ENCODE data around the gene SLC25A17.
"Not testable (repeated sequence)": the region's sequence is repeated elsewhere in the genome, so short reads cannot be mapped to it uniquely, and the experiment has no call there.

The SLC25A17 gene

DNA sequence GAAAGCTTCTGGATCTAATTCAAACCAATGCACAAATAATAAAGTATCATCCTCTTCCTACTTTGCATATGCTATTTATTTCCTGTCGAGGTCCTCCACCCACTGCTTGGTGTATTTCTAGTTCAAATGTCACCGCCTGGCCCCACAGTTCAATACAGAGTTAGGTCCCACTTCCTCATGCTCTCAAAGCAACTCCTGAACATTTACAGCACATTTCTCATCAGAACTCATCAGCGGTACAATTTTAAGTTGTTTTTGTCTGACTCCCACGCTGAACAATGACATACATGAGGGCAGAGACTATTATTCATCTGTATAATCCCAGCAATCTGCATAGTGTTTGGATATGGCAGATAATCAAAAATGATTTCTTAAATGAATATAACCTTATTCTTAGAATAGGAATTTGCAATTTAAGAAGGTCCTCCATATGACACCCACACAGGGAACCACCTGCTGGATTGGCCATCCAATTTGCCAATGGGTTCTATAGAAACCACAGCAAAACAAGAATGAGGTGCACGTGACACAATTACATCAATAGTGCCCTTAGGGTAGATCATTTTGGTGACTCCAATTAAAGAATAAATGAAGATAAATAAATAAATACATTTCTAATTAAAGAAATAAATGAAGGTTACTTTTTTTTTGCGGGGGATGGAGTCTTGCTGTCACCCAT is 54.2 kb downstream of the SLC25A17 start:
- H3K27ac ChIP-seq (ENCODE audit: insufficient read depth, low read length, poor library complexity, severe bottlenecking): peak overlapping the region; percentile 44
- no peaks in the 10 kb centered on the region for H3K27me3 ChIP-seq (replicated peaks; ENCODE audit: control insufficient read depth, insufficient read depth, low read length, poor library complexity, severe bottlenecking)
- no peak for DNase-seq
- H3K9me3 ChIP-seq (ENCODE audit: control insufficient read depth, low read length): no peaks in the 10 kb centered on the region
- H3K36me3 ChIP-seq (ENCODE audit: control insufficient read depth, insufficient read depth, low read length): peaks cover 4% of the 10 kb centered on the region
- H3K4me3 ChIP-seq (ENCODE audit: insufficient read depth, low read depth, low read length, poor library complexity, severe bottlenecking): no peak overlapping the region
- peaks cover 10% of the 10 kb centered on the region for H3K4me1 ChIP-seq (ENCODE audit: control insufficient read depth, insufficient read depth, low read length, poor library complexity, severe bottlenecking)

DNA sequence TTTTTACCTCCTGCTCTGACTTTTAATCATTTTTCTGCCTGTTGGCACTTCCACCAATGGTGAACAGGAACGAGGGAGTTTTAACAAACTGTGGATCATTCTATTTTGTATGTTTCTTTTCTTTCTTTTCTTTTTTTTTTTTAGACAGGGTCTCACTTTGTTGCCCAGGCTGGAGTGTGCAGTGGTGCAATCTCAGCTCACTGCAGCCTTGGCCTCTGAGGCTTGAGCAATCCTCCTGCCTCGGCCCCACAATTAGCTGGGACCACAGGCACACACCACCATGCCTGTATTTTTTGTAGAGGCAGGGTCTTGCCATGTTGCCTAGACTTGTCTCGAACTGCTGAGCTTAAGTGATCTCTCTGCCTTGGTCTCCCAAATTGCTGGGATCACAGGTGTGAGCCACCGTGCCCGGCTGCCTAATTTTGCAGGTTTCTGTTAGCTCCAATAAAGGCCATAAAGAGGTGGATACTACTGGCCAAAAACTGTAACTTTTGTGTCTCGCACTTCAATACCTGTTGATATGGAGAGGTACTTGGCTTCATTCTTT is 59.8 kb downstream of the SLC25A17 start:
- Histone ChIP-seq H3K9me3 (ENCODE audit: control insufficient read depth, low read length) (no peaks in the 10 kb centered on the region), H3K27me3 (replicated peaks; ENCODE audit: control insufficient read depth, insufficient read depth, low read length, poor library complexity, severe bottlenecking) (no peaks in the 10 kb centered on the region), H3K27ac (ENCODE audit: insufficient read depth, low read length, poor library complexity, severe bottlenecking) (no peak overlapping the region), H3K4me1 (ENCODE audit: control insufficient read depth, insufficient read depth, low read length, poor library complexity, severe bottlenecking) (peaks cover 2% of the 10 kb centered on the region), H3K36me3 (ENCODE audit: control insufficient read depth, insufficient read depth, low read length) (no peaks in the 10 kb centered on the region), H3K4me3 (ENCODE audit: insufficient read depth, low read depth, low read length, poor library complexity, severe bottlenecking) (no peak overlapping the region)
- DNase-seq: no peak

DNA sequence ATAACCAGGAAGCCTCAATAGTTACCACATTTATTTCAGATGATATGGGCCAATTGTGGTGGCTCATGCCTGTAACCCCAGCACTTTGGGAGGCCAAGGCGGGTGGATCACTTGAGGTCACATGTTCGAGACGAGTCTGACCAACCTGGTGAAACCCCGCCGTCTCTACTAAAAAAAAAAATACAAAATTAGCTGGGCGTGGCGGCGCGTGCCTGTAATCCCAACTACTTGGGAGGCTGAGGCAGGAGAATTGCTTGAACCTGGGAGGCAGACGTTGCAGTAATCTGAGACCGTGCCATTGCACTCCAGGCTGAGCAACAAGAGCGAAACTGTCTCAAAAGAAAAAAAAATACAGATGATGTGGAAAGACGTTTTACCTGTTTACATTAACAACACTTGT is 60.3 kb downstream of the SLC25A17 start:
- H3K4me3 ChIP-seq (ENCODE audit: insufficient read depth, low read depth, low read length, poor library complexity, severe bottlenecking); H3K9me3 ChIP-seq (ENCODE audit: control insufficient read depth, low read length); H3K27ac ChIP-seq (ENCODE audit: insufficient read depth, low read length, poor library complexity, severe bottlenecking); H3K4me1 ChIP-seq (ENCODE audit: control insufficient read depth, insufficient read depth, low read length, poor library complexity, severe bottlenecking); DNase-seq; H3K36me3 ChIP-seq (ENCODE audit: control insufficient read depth, insufficient read depth, low read length); H3K27me3 ChIP-seq (replicated peaks; ENCODE audit: control insufficient read depth, insufficient read depth, low read length, poor library complexity, severe bottlenecking): not testable (repeated sequence)

DNA sequence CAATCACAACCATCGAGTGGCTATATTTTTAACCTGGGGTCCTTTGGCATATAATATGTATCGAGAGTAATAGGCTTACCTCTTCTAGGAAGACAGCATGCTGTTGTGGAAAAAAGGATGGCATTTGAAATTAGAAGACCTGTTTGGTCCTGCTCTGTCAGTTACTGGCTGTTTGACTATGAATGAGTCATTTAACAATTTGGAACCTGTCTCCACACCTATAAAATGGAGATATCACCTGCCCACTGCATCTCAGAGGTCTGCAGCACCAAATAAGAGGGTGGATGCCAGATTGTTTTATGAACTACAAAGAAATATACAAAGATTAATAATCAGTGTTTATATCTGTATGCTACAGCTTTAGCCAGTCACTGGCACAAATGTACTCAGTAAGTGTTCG is 60.8 kb downstream of the SLC25A17 start:
- Histone ChIP-seq H3K4me3 (ENCODE audit: insufficient read depth, low read depth, low read length, poor library complexity, severe bottlenecking) (no peak overlapping the region), H3K27ac (ENCODE audit: insufficient read depth, low read length, poor library complexity, severe bottlenecking) (no peak overlapping the region)

DNA sequence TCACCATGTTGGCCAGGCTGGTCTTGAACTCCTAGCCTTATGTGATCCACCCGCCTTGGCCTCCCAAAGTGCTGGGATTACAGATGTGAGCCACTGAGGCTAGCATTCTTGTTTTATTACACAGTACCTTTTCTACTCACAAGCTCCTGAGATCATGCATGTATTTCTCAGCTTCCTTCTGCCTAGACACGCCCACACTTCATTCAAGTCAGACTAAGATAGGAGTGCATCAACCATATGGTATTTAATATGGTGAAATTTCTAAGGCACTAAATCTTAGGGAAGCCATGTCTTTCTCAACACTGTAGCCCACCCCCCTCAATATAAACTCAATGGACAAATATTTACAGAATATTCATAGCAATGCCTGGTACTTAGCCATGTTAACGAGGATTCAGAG is 62.1 kb downstream of the SLC25A17 start:
- DNase-seq: no peak
- H3K4me1 ChIP-seq (ENCODE audit: control insufficient read depth, insufficient read depth, low read length, poor library complexity, severe bottlenecking): no peaks in the 10 kb centered on the region
- no peak overlapping the region for H3K27ac ChIP-seq (ENCODE audit: insufficient read depth, low read length, poor library complexity, severe bottlenecking)
- H3K4me3 ChIP-seq (ENCODE audit: insufficient read depth, low read depth, low read length, poor library complexity, severe bottlenecking): no peak overlapping the region
- no peaks in the 10 kb centered on the region for H3K36me3 ChIP-seq (ENCODE audit: control insufficient read depth, insufficient read depth, low read length)
- no peaks in the 10 kb centered on the region for H3K27me3 ChIP-seq (replicated peaks; ENCODE audit: control insufficient read depth, insufficient read depth, low read length, poor library complexity, severe bottlenecking)
- no peaks in the 10 kb centered on the region for H3K9me3 ChIP-seq (ENCODE audit: control insufficient read depth, low read length)

More for the DNA sequence above, 60.8 kb downstream of the SLC25A17 start:
- H3K36me3 ChIP-seq (ENCODE audit: control insufficient read depth, insufficient read depth, low read length): no peaks in the 10 kb centered on the region
- DNase-seq: no peak
- no peaks in the 10 kb centered on the region for H3K27me3 ChIP-seq (replicated peaks; ENCODE audit: control insufficient read depth, insufficient read depth, low read length, poor library complexity, severe bottlenecking)
- H3K4me1 ChIP-seq (ENCODE audit: control insufficient read depth, insufficient read depth, low read length, poor library complexity, severe bottlenecking): no peaks in the 10 kb centered on the region
- H3K9me3 ChIP-seq (ENCODE audit: control insufficient read depth, low read length): no peaks in the 10 kb centered on the region

DNA sequence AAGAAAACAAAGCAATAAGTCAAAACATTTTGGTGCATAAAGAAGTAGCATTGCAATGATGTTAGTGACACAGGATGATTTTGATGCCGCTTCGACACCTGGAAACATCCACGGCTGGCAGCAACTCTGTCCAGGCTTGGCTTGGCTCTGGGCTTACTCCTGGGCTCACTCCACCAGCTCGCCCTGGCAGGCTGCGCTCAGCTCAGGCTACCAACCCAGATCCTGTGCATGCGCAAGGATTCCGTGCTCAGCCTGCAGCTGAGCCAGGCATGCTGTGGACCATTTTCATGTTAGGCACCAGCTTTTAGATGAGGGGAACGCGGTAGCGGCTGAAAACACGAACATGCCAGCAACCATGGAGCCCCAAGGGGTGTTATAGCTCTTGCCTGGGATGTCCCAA is 66.0 kb downstream of the SLC25A17 start:
- Histone ChIP-seq H3K27ac (ENCODE audit: insufficient read depth, low read length, poor library complexity, severe bottlenecking) (no peak overlapping the region), H3K36me3 (ENCODE audit: control insufficient read depth, insufficient read depth, low read length) (no peaks in the 10 kb centered on the region), H3K27me3 (replicated peaks; ENCODE audit: control insufficient read depth, insufficient read depth, low read length, poor library complexity, severe bottlenecking) (no peaks in the 10 kb centered on the region), H3K9me3 (ENCODE audit: control insufficient read depth, low read length) (no peaks in the 10 kb centered on the region), H3K4me1 (ENCODE audit: control insufficient read depth, insufficient read depth, low read length, poor library complexity, severe bottlenecking) (no peaks in the 10 kb centered on the region), H3K4me3 (ENCODE audit: insufficient read depth, low read depth, low read length, poor library complexity, severe bottlenecking) (no peak overlapping the region)
- no peak for DNase-seq

DNA sequence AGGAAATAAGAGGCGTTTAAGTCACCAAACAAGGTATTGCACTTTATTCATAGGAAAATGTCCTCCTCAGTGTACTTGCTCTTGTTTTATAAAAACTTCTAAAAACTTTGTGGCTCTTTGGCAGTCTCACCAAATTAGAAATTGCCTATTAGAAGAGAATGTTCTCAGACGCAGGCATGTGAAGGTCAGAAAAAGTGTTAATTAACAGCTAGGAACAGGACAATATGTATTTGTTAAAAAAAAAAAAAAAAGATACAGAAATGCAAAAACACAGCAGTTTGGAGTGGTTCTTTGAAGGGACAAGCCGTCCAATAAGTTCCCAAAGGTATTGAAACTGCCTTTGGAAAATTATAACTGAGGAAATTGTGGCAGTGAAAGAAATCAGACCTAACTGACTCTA is 67.9 kb downstream of the SLC25A17 start:
- no peaks in the 10 kb centered on the region for H3K27me3 ChIP-seq (replicated peaks; ENCODE audit: control insufficient read depth, insufficient read depth, low read length, poor library complexity, severe bottlenecking)
- no peaks in the 10 kb centered on the region for H3K36me3 ChIP-seq (ENCODE audit: control insufficient read depth, insufficient read depth, low read length)
- DNase-seq: no peak
- H3K4me1 ChIP-seq (ENCODE audit: control insufficient read depth, insufficient read depth, low read length, poor library complexity, severe bottlenecking): no peaks in the 10 kb centered on the region
- H3K4me3 ChIP-seq (ENCODE audit: insufficient read depth, low read depth, low read length, poor library complexity, severe bottlenecking): no peak overlapping the region
- no peaks in the 10 kb centered on the region for H3K9me3 ChIP-seq (ENCODE audit: control insufficient read depth, low read length)
- no peak overlapping the region for H3K27ac ChIP-seq (ENCODE audit: insufficient read depth, low read length, poor library complexity, severe bottlenecking)

DNA sequence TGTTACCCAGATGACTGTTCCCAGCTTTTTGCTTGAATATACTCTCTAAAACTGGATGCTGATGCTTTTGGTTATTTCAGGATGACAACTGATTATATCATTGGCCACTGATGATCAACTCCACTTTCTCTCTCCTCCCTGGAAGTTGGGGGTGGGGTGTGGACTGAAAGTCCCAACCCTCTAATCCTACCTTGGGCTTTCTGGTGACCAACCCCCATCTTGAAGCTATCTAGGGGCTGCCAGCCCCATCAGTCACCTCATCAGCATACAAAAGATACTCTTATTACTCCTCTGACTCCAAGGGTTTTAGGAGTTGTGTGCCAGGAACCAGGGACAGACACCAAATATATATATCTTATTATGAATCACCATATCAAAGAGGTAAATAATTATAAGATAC is 69.3 kb downstream of the SLC25A17 start:
- DNase-seq: no peak
- Histone ChIP-seq H3K4me3 (ENCODE audit: insufficient read depth, low read depth, low read length, poor library complexity, severe bottlenecking) (no peak overlapping the region), H3K27me3 (replicated peaks; ENCODE audit: control insufficient read depth, insufficient read depth, low read length, poor library complexity, severe bottlenecking) (no peaks in the 10 kb centered on the region)

DNA sequence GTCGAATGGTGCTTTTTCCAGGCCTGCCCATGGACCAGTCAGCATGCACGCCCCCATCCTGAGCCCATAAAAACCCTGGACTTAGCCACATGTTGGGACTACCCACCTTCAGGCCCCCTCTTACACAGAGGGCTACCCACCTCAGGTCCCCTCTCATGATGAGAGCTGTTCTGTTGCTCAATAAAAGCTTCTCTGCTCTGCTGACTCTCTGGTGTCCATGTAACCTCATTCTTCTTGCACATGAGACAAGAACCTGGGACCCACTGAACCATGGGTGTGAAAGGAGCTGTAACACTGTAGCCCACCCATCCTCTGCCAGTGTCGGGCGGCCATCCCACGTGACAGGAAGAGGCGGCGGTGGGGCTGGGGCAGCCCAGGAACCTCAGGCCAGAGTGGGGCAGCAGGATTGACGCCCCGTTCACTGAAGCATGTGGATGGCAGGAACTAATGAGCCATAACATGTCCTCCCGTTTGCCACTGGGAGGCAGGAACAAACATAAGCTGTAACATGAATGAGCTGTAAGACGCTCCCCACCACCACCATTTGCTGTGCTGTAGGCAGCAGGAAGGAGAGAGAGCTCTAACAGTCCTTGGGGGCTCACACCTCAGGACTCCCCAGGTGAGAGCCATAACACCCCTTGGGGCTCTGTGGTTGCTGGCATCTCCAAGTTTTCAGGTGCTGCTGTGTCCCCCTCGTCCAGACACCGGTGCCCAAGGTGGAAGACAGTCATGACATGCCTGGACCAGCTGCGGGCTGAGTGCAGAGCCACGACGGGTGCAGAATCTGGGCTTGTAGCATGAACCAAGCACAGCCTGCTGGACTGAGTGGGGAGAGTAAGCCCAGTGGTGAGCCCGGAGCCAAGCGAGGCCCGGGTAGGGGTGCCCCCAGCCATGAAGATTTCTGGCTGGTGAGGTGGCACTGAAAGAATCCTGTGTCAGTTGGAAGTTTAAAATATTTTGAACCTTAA is 70.5 kb downstream of the SLC25A17 start:
- Histone ChIP-seq H3K4me3 (ENCODE audit: insufficient read depth, low read depth, low read length, poor library complexity, severe bottlenecking) (no peak overlapping the region), H3K9me3 (ENCODE audit: control insufficient read depth, low read length) (no peaks in the 10 kb centered on the region), H3K4me1 (ENCODE audit: control insufficient read depth, insufficient read depth, low read length, poor library complexity, severe bottlenecking) (no peaks in the 10 kb centered on the region), H3K27me3 (replicated peaks; ENCODE audit: control insufficient read depth, insufficient read depth, low read length, poor library complexity, severe bottlenecking) (no peaks in the 10 kb centered on the region), H3K27ac (ENCODE audit: insufficient read depth, low read length, poor library complexity, severe bottlenecking) (no peak overlapping the region), H3K36me3 (ENCODE audit: control insufficient read depth, insufficient read depth, low read length) (no peaks in the 10 kb centered on the region)
- DNase-seq: no peak

More for the DNA sequence above, 69.3 kb downstream of the SLC25A17 start:
- no peaks in the 10 kb centered on the region for H3K36me3 ChIP-seq (ENCODE audit: control insufficient read depth, insufficient read depth, low read length)
- no peaks in the 10 kb centered on the region for H3K9me3 ChIP-seq (ENCODE audit: control insufficient read depth, low read length)
- H3K4me1 ChIP-seq (ENCODE audit: control insufficient read depth, insufficient read depth, low read length, poor library complexity, severe bottlenecking): no peaks in the 10 kb centered on the region
- no peak overlapping the region for H3K27ac ChIP-seq (ENCODE audit: insufficient read depth, low read length, poor library complexity, severe bottlenecking)

DNA sequence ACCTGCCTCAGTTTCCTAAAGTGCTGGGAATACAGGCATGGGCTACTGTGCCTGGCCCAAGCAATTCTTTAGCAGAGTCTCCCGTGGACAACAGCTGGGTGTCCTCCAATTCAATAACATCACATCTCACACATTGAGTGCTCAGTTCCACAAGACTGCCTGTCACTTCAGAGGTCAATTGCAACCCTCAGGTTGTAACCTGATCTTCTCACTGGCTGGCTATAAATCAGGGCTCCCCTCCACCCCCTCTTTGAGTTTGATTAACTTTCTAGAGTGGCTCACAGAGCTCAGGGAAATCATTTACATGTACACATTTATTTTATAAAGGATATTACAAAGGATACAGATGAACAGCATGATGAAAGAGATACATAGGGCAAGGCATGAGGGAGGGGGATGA is 71.8 kb downstream of the SLC25A17 start:
- Histone ChIP-seq H3K4me1 (ENCODE audit: control insufficient read depth, insufficient read depth, low read length, poor library complexity, severe bottlenecking) (no peaks in the 10 kb centered on the region), H3K36me3 (ENCODE audit: control insufficient read depth, insufficient read depth, low read length) (no peaks in the 10 kb centered on the region), H3K27ac (ENCODE audit: insufficient read depth, low read length, poor library complexity, severe bottlenecking) (no peak overlapping the region), H3K9me3 (ENCODE audit: control insufficient read depth, low read length) (no peaks in the 10 kb centered on the region), H3K4me3 (ENCODE audit: insufficient read depth, low read depth, low read length, poor library complexity, severe bottlenecking) (no peak overlapping the region), H3K27me3 (replicated peaks; ENCODE audit: control insufficient read depth, insufficient read depth, low read length, poor library complexity, severe bottlenecking) (no peaks in the 10 kb centered on the region)
- no peak for DNase-seq
